ENCODE measurements around the gene PTPN4.
A peak's percentile ranks its signal among the peaks of the same experiment; 100 is the strongest.

Gene PTPN4, protein sequence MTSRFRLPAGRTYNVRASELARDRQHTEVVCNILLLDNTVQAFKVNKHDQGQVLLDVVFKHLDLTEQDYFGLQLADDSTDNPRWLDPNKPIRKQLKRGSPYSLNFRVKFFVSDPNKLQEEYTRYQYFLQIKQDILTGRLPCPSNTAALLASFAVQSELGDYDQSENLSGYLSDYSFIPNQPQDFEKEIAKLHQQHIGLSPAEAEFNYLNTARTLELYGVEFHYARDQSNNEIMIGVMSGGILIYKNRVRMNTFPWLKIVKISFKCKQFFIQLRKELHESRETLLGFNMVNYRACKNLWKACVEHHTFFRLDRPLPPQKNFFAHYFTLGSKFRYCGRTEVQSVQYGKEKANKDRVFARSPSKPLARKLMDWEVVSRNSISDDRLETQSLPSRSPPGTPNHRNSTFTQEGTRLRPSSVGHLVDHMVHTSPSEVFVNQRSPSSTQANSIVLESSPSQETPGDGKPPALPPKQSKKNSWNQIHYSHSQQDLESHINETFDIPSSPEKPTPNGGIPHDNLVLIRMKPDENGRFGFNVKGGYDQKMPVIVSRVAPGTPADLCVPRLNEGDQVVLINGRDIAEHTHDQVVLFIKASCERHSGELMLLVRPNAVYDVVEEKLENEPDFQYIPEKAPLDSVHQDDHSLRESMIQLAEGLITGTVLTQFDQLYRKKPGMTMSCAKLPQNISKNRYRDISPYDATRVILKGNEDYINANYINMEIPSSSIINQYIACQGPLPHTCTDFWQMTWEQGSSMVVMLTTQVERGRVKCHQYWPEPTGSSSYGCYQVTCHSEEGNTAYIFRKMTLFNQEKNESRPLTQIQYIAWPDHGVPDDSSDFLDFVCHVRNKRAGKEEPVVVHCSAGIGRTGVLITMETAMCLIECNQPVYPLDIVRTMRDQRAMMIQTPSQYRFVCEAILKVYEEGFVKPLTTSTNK

GRCh38 chr2:119759451-119760236 is at the start of gene PTPN4:
Gene PTPN4 (plus strand): TSS chr2:119759922. CDS start chr2:119809854, 49,932 bp downstream.
- peak; percentile 99 for DNase-seq

DNA sequence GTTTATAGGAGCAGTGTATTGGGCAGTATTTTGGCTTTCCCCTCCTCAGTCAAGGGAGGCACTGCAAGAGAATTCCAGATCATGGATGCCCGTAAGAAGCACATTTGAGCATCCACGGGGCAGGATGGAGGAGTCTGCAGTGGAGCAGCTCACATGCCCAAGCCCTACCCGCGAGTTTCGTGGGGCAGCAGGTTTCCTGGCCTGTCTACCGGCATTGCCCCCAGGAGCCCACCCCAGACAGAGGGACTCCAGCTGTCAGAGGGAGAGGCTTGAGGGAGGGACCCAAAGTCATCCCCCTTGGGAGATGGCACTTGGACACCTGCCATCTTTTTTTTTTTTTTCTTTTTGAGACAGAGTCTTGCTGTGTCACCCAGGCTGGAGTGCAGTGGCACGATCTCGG is 49.4 kb upstream of the PTPN4 start:
- DNase-seq: no peak

DNA sequence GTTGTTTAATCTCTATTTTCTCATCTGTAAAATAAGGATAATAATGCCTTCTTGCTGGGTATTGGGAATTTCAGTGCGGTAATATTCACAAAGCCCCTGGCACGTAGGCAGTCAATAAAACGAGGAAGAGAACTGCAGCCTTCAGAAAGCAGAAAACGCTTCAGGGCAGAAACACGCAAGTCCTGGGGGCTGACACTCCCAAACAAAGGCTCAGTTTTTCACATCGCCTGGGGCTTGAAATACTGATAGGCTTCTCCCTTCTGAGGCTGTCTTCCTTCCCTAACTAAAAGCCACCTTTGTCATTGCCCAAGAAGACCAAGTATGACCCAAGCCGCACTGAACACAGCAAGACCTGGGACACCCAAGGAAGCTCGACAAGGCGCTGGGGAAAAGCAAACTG is 48.4 kb upstream of the PTPN4 start:
- no peak for DNase-seq

DNA sequence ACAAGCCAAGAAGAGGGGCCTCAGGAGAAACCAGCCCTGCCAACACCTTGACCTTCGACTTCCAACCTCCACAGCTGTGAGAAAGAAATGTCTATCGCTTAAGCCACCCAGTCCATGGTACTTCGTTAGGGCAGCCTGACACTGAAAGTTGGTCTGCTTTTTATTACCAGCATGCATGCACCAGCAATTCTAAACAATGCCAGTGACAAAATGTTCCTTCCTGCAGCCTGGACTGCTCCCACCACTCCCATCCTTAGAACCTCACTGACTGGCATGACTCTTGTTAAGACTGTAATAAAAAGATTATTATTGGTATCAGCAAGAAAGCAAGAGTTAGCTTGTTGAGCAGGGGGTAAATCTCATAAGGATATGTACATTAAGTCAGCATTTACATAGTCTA is 47.2 kb upstream of the PTPN4 start:
- no peak for DNase-seq

DNA sequence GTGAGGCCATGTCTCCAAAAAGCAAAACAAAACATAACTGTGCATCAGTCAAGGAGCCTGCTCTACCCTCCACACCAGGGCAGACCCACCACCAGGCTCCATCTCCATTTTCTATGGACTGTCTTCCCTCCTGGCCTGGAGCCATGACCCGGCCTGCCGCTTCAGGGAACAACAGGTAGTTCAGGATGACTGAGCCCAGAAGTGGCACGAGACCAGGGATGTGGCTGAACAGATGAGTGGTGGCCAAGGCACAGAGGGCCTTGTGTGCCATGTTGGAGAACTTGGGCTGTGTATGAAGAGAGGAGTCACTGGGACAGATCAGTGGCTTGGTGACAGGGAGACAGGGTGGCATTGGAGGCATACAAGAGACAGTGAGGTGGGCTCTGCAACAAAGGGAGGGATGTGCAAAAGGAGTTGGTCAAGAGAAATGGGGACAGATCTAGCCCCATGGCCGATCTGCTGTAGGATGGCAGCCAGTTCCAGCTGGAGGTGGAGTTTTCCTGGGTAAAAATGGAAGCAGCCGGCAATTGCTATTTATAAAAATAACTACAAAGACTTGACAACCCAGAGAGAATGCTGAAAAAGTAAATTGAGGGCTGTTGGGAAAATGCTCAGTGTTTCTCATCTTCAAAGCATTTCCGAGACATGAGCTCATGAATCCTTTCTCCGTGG is 45.8 kb upstream of the PTPN4 start:
- no peak for DNase-seq

- no peak for DNase-seq
Observed at GRCh38 chr2:119715409-119716283, 44.1 kb upstream of the PTPN4 start.

- DNase-seq: no peak
Observed at GRCh38 chr2:119716284-119716672, 43.4 kb upstream of the PTPN4 start.

- DNase-seq: no peak
Observed at GRCh38 chr2:119718501-119719260, 41.0 kb upstream of the PTPN4 start.

- DNase-seq: no peak
Observed at GRCh38 chr2:119719261-119719627, 40.5 kb upstream of the PTPN4 start.

- no peak for DNase-seq
Observed at GRCh38 chr2:119721043-119721442, 38.7 kb upstream of the PTPN4 start.

- DNase-seq: no peak
Observed at GRCh38 chr2:119721462-119721861, 38.3 kb upstream of the PTPN4 start.

DNA sequence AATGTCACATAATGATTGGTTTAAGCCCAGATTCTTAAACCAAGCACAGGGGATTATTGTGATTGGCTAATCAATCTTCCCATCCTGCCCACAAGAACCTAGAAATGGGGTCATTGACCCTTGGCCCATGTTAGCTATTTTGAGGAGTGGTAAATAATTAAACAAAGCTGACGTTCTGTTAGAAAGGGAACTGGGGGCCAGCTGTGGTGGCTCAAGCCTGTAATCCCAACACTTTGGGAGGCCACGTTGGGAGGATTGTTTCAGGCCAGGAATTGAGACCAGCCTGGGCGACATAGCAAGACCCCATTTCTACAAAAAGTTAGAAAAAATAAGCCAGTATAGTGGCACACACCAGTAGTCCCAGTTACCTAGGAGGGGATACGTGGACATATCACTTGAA is 37.8 kb upstream of the PTPN4 start:
- no peak for DNase-seq

- no peak for DNase-seq
Observed at GRCh38 chr2:119723186-119723585, 36.5 kb upstream of the PTPN4 start.

- DNase-seq: no peak
Observed at GRCh38 chr2:119723784-119724467, 35.8 kb upstream of the PTPN4 start.

DNA sequence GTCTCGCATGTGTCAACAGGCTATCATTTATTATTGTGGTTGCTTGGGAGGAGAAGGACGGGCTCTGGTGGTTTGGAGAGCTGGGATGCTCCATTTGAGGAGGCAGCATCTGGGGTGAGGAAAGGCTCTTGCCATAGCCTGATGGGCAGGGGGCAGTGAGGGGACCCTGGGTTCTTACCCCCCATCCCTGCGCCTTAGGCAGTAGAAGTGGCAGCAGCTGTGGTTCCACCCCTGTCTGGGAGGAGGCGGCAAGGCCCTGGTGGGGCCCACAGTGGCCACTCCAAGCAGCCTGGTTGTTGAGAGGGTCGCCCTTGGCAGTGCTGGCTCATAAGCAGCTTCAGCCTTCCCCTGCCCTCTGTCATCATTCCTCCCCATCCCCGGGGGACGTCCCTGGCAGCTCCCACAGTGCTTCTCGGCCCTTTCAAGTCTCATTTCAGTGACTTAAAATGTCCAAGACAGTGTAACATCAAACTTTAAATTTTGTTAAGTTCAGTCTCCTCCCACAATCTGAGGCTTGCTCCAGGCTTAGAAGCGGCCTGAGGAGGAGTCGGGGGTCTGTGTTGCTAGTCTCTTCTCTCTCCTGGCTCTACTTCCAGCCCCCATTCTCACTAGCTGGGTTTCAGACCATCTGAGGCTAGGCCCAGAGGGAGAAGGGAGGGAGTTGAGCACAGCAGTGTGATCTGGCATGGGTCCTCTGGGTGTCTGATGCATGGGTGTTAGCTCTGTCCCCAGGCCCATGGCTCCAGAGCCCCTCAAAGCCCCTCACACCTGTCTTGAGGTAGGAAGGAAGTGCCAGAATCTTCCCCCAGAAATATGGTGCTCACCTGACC is 34.9 kb upstream of the PTPN4 start:
- DNase-seq: no peak

DNA sequence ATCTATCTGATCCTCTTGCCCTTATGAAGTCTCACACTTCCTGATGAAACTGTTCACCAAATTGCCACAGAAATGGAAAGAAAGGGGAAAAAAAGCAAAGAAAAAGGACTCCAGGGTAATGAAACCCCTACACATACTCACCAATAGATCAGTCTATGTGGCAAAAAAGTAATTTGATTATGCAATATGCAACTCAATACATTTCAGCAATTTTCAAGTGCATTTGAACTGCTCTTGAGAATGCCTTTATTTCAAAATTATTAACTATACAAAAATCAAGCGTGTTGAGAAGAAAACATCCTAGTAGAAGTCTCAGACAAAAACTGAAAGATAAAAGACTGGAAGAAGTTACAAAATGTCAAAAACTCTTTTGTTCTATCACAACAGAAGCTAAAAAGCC is 32.2 kb upstream of the PTPN4 start:
- no peak for DNase-seq

DNA sequence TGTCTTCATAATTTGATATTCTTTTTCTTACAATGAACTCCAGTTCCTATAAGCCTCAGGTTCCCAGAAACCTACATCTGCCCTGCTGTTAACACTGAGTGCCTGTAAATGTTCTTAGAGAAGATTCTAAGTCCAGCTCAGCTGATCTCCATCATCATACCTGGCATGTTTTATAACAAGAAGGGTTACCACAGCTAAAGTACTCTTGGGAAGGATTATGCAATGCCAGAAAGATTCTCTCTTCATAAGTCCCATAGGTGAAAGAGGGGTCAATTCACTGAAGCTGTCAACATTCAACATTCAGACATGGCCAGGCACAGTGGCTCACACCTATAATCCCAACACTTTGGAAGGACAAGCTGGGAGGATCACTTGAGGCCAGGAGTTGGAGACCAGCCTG is 31.3 kb upstream of the PTPN4 start:
- no peak for DNase-seq

- no peak for DNase-seq
Observed at GRCh38 chr2:119730671-119731177, 29.0 kb upstream of the PTPN4 start.

DNA sequence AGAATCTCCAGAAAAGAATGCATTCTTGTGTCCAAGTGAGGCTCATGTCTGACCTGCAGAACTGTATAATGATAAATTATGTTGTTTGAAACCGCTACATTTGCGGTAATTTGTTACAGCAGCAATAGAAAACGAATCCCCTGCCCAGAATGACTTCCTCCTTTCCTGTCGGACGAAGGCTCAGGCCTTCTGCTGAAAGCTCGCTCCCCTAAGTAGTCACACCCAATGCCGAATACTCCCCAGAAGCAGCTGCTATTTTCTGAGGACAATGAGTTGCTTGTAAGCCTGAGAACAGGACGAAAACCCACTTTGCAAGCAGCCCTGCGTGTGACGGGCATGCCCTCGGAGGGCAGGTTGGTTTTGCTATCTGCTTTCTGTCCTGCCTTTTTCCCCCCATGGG is 27.7 kb upstream of the PTPN4 start:
- DNase-seq: no peak

All from CD4-positive, alpha-beta T cell treated with Interferon gamma for 1 hour (primary cell).